ENCODE data around the gene SYNE3. TPM values are rescaled to one million over a fixed set of nuclear protein-coding genes. Genes with fewer than 3 reads are reported as not detected.

The SYNE3 gene
- total and polyA plus RNA-seq, 5 donors from 2014 or later = 2.7 to 71.7 (median 4.1) TPM

GRCh38 chr14:95498622-95499353 lies 17.7 kb downstream of the SYNE3 start:
- H3K4me3 ChIP-seq (ENCODE audit: low read depth, low read length) = no peak overlapping the region
- H3K4me1 ChIP-seq (ENCODE audit: control insufficient read depth, insufficient read depth, low read length, poor library complexity, severe bottlenecking) = peaks cover 58% of the 10 kb centered on the region
- Mint-ChIP-seq H3K4me3 (peak overlapping the region in 2 of 4 donors; percentile 56 to 76), H3K27me3 (no peaks in the 10 kb centered on the region), H3K36me3 (peaks cover 23% of the 10 kb centered on the region), H3K9me3 (no peaks in the 10 kb centered on the region), H3K4me1 (peaks cover 15 to 92% (median 62%) of the 10 kb centered on the region in 4 donors), H3K27ac (peak overlapping the region; percentile 76 to 93 (median 77))
- no peaks in the 10 kb centered on the region for H3K9me3 ChIP-seq (ENCODE audit: control insufficient read depth in 2 of 2, low read length in 2 of 2)
- H3K27ac ChIP-seq (ENCODE audit: insufficient read depth, low read length, poor library complexity, severe bottlenecking) = peak overlapping the region; percentile 30
- ATAC-seq (ENCODE audit: low read depth in 2 of 2) (no peak), DNase-seq (no peak)
- H3K36me3 ChIP-seq (ENCODE audit: control insufficient read depth, insufficient read depth, low read length) = peaks cover 13% of the 10 kb centered on the region
- H3K27me3 ChIP-seq (ENCODE audit: control insufficient read depth, insufficient read depth, low read length) = no peaks in the 10 kb centered on the region

GRCh38 chr14:95497561-95498011 lies 18.9 kb downstream of the SYNE3 start:
- Mint-ChIP-seq H3K36me3 (peaks cover 21% of the 10 kb centered on the region), H3K4me1 (peaks cover 10 to 88% (median 60%) of the 10 kb centered on the region in 4 donors), H3K4me3 (peak overlapping the region in 1 of 4 donors; percentile 21), H3K9me3 (no peaks in the 10 kb centered on the region), H3K27ac (peak overlapping the region in 2 of 3 donors; percentile 20 to 94), H3K27me3 (no peaks in the 10 kb centered on the region)
- Histone ChIP-seq H3K4me1 (ENCODE audit: control insufficient read depth, insufficient read depth, low read length, poor library complexity, severe bottlenecking) (peaks cover 46% of the 10 kb centered on the region), H3K9me3 (ENCODE audit: control insufficient read depth in 2 of 2, low read length in 2 of 2) (no peaks in the 10 kb centered on the region), H3K27me3 (ENCODE audit: control insufficient read depth, insufficient read depth, low read length) (no peaks in the 10 kb centered on the region), H3K36me3 (ENCODE audit: control insufficient read depth, insufficient read depth, low read length) (peaks cover 13% of the 10 kb centered on the region), H3K4me3 (ENCODE audit: low read depth, low read length) (no peak overlapping the region), H3K27ac (ENCODE audit: insufficient read depth, low read length, poor library complexity, severe bottlenecking) (no peak overlapping the region)
- no peak for ATAC-seq (ENCODE audit: low read depth in 2 of 2)
- DNase-seq = no peak

GRCh38 chr14:95496690-95497259 lies 19.7 kb downstream of the SYNE3 start:
- H3K9me3 Mint-ChIP-seq = no peaks in the 10 kb centered on the region
- H3K4me1 Mint-ChIP-seq = peaks cover 14 to 88% (median 60%) of the 10 kb centered on the region in 4 donors
- Histone ChIP-seq H3K4me3 (ENCODE audit: low read depth, low read length) (no peak overlapping the region), H3K36me3 (ENCODE audit: control insufficient read depth, insufficient read depth, low read length) (peaks cover 18% of the 10 kb centered on the region), H3K27me3 (ENCODE audit: control insufficient read depth, insufficient read depth, low read length) (no peaks in the 10 kb centered on the region), H3K9me3 (ENCODE audit: control insufficient read depth in 2 of 2, low read length in 2 of 2) (no peaks in the 10 kb centered on the region), H3K27ac (ENCODE audit: insufficient read depth, low read length, poor library complexity, severe bottlenecking) (peak overlapping the region; percentile 75), H3K4me1 (ENCODE audit: control insufficient read depth, insufficient read depth, low read length, poor library complexity, severe bottlenecking) (peaks cover 45% of the 10 kb centered on the region)
- H3K27ac Mint-ChIP-seq = peak overlapping the region; percentile 89 to 97 (median 94)
- peak overlapping the region in 3 of 4 donors; percentile 13 to 68 (median 31) for H3K4me3 Mint-ChIP-seq
- ATAC-seq (ENCODE audit: low read depth in 2 of 2) (no peak), DNase-seq (no peak)
- H3K36me3 Mint-ChIP-seq = peaks cover 27% of the 10 kb centered on the region
- H3K27me3 Mint-ChIP-seq = no peaks in the 10 kb centered on the region

GRCh38 chr14:95496111-95496681 lies 20.3 kb downstream of the SYNE3 start:
- Mint-ChIP-seq H3K4me1 (peaks cover 17 to 88% (median 61%) of the 10 kb centered on the region in 4 donors), H3K27me3 (no peaks in the 10 kb centered on the region), H3K9me3 (no peaks in the 10 kb centered on the region), H3K4me3 (peak overlapping the region; percentile 13 to 86 (median 50)), H3K27ac (peak overlapping the region; percentile 89 to 97 (median 94)), H3K36me3 (peaks cover 22% of the 10 kb centered on the region)
- peak in 1 of 3 donors; percentile 64 for DNase-seq
- Histone ChIP-seq H3K4me1 (ENCODE audit: control insufficient read depth, insufficient read depth, low read length, poor library complexity, severe bottlenecking) (peaks cover 45% of the 10 kb centered on the region), H3K36me3 (ENCODE audit: control insufficient read depth, insufficient read depth, low read length) (peaks cover 14% of the 10 kb centered on the region), H3K9me3 (ENCODE audit: control insufficient read depth in 2 of 2, low read length in 2 of 2) (no peaks in the 10 kb centered on the region), H3K27ac (ENCODE audit: insufficient read depth, low read length, poor library complexity, severe bottlenecking) (peak overlapping the region; percentile 75), H3K27me3 (ENCODE audit: control insufficient read depth, insufficient read depth, low read length) (no peaks in the 10 kb centered on the region), H3K4me3 (ENCODE audit: low read depth, low read length) (peak overlapping the region; percentile 62)
- ATAC-seq (ENCODE audit: low read depth in 2 of 2) = peak; percentile 51 to 55

GRCh38 chr14:95495538-95496025 lies 20.9 kb downstream of the SYNE3 start:
- peak overlapping the region; percentile 75 for H3K27ac ChIP-seq (ENCODE audit: insufficient read depth, low read length, poor library complexity, severe bottlenecking)
- peaks cover 12 to 88% (median 60%) of the 10 kb centered on the region in 4 donors for H3K4me1 Mint-ChIP-seq
- H3K36me3 ChIP-seq (ENCODE audit: control insufficient read depth, insufficient read depth, low read length) = peaks cover 11% of the 10 kb centered on the region
- peak overlapping the region in 2 of 4 donors; percentile 53 to 72 for H3K4me3 Mint-ChIP-seq
- H3K9me3 Mint-ChIP-seq = no peaks in the 10 kb centered on the region
- peak overlapping the region; percentile 62 for H3K4me3 ChIP-seq (ENCODE audit: low read depth, low read length)
- H3K27ac Mint-ChIP-seq = peak overlapping the region; percentile 94 to 98 (median 97)
- no peaks in the 10 kb centered on the region for H3K27me3 ChIP-seq (ENCODE audit: control insufficient read depth, insufficient read depth, low read length)
- H3K27me3 Mint-ChIP-seq = no peaks in the 10 kb centered on the region
- H3K9me3 ChIP-seq (ENCODE audit: control insufficient read depth in 2 of 2, low read length in 2 of 2) = no peaks in the 10 kb centered on the region
- ATAC-seq (ENCODE audit: low read depth in 2 of 2) (peak; percentile 65), DNase-seq (peak in 1 of 3 donors; percentile 64)
- H3K36me3 Mint-ChIP-seq = peaks cover 18% of the 10 kb centered on the region
- H3K4me1 ChIP-seq (ENCODE audit: control insufficient read depth, insufficient read depth, low read length, poor library complexity, severe bottlenecking) = peaks cover 45% of the 10 kb centered on the region

GRCh38 chr14:95495076-95495475 lies 21.4 kb downstream of the SYNE3 start:
- no peak for DNase-seq
- Mint-ChIP-seq H3K4me3 (peak overlapping the region in 1 of 4 donors; percentile 53), H3K36me3 (peaks cover 18% of the 10 kb centered on the region), H3K27me3 (no peaks in the 10 kb centered on the region), H3K27ac (peak overlapping the region; percentile 94 to 98 (median 97)), H3K4me1 (peaks cover 11 to 89% (median 61%) of the 10 kb centered on the region in 4 donors), H3K9me3 (no peaks in the 10 kb centered on the region)
- H3K9me3 ChIP-seq (ENCODE audit: control insufficient read depth in 2 of 2, low read length in 2 of 2) = no peaks in the 10 kb centered on the region
- H3K36me3 ChIP-seq (ENCODE audit: control insufficient read depth, insufficient read depth, low read length) = peaks cover 6% of the 10 kb centered on the region
- H3K4me1 ChIP-seq (ENCODE audit: control insufficient read depth, insufficient read depth, low read length, poor library complexity, severe bottlenecking) = peaks cover 40% of the 10 kb centered on the region
- no peaks in the 10 kb centered on the region for H3K27me3 ChIP-seq (ENCODE audit: control insufficient read depth, insufficient read depth, low read length)
- H3K4me3 ChIP-seq (ENCODE audit: low read depth, low read length) = no peak overlapping the region
- peak overlapping the region; percentile 75 for H3K27ac ChIP-seq (ENCODE audit: insufficient read depth, low read length, poor library complexity, severe bottlenecking)
- ATAC-seq (ENCODE audit: low read depth in 2 of 2) = no peak

DNA sequence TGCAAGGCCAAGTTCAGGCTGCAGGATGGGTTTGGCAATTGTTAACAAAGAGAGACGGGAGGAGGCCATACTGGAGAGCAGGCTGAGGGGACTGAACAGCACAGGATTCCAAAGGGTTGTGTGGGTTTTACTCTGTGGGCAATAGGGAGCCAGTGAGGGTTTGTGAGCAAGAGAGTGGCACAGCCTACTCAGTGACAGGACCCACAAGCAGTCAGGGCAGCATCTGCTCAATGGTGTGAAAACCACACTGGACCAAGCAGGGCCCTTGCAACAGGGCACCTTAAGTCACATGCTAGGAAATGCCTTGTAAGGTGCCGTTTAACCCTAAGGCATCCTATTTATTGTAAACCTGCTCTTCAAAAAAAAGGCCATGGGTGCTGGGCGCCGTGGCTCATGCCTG lies 22.0 kb downstream of the SYNE3 start:
- no peak for DNase-seq
- no peak overlapping the region for H3K4me3 ChIP-seq (ENCODE audit: low read depth, low read length)
- H3K27ac ChIP-seq (ENCODE audit: insufficient read depth, low read length, poor library complexity, severe bottlenecking) = peak overlapping the region; percentile 48
- H3K36me3 Mint-ChIP-seq = peaks cover 17% of the 10 kb centered on the region
- ATAC-seq (ENCODE audit: low read depth in 2 of 2) = no peak
- H3K27me3 ChIP-seq (ENCODE audit: control insufficient read depth, insufficient read depth, low read length) = no peaks in the 10 kb centered on the region
- no peaks in the 10 kb centered on the region for H3K9me3 Mint-ChIP-seq
- H3K9me3 ChIP-seq (ENCODE audit: control insufficient read depth in 2 of 2, low read length in 2 of 2) = no peaks in the 10 kb centered on the region
- H3K4me3 Mint-ChIP-seq = peak overlapping the region in 2 of 4 donors; percentile 22 to 27
- peaks cover 5% of the 10 kb centered on the region for H3K36me3 ChIP-seq (ENCODE audit: control insufficient read depth, insufficient read depth, low read length)
- peak overlapping the region; percentile 94 to 98 (median 97) for H3K27ac Mint-ChIP-seq
- H3K4me1 Mint-ChIP-seq = peaks cover 11 to 88% (median 62%) of the 10 kb centered on the region in 4 donors
- no peaks in the 10 kb centered on the region for H3K27me3 Mint-ChIP-seq
- H3K4me1 ChIP-seq (ENCODE audit: control insufficient read depth, insufficient read depth, low read length, poor library complexity, severe bottlenecking) = peaks cover 37% of the 10 kb centered on the region
